Measurements from ENCODE around the gene KIAA0232.

Gene KIAA0232

DNA sequence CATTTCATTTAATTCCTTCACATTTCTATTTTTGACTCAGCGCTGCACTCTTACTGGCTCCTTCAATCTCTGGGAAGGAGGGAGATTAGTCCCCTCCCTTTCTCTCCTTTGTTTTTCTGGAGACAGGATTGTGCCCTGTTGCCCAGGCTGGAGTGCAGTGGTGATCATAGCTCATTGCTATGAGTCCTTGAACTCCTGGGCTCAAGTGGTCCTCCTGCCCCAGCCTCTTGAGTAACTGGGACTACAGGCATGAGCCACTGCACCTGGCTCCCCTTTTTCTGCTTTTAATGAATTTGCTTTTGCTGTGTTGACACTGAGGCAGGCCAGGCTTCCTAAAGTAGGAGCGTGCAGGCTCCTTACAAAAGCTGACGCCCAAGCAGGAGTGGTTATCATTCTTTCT is 137.6 kb downstream of the KIAA0232 start:
- DNase-seq: no peak

DNA sequence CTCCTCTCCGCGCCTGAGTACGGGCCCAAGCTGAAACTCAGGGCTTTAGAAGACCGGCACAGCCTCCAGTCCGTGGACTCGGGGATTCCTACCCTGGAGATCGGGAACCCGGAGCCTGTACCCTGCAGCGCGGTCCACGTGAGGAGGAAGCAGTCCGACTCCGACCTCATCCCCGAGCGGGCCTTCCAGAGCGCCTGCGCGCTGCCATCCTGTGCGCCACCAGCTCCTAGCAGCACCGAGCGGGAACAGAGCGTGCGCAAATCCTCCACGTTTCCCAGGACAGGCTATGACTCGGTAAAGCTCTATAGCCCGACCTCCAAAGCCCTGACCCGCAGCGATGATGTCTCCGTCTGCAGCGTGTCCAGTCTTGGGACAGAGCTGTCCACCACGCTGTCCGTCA is 141.0 kb downstream of the KIAA0232 start:
- no peak for DNase-seq

- DNase-seq: no peak
These were observed 141.8 kb downstream of the KIAA0232 start for GRCh38 chr4:6924361-6924779.

GRCh38 chr4:6925357-6925836 is 142.9 kb downstream of the KIAA0232 start:
- no peak for DNase-seq

- no peak for DNase-seq
These were observed 143.6 kb downstream of the KIAA0232 start for GRCh38 chr4:6926081-6926480.

DNA sequence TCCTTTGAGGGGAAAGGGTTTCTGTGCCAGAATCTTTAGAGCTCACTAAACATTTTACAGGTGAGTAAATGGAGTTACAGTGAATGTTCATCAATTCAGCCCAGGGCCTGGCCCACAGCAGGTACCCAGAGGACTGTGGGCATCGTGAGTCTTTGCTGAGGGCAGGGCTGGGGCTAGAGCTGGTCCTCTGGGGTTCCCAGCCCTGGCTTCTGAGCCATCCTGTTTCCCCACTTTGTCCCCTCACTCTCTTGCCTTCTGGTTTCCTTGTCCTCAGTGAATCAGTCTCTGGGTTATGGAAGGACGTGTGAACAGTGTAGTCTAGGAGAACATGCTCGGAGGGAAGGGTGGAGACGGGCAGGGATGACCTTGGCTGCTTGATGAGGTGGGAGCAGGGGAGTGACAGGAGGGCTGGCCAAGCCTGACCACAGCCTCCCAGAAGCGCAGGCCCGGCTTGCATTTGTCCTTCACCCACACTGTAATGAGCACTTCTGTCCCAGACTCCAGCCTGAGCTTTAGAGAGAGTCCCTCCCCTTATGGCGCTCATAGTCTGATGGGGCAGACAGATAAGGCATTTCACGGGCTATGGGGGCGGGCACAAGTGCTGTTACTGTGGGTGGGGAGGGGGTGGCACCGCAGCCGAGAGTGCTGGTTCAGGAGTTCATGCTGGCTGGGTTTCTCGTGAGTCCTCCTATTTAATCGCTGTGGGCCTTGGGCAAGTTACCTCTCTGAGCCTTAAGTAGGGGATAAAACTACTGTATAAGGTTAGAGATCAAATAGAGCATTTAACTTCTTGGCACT is 144.4 kb downstream of the KIAA0232 start:
- DNase-seq: no peak

DNA sequence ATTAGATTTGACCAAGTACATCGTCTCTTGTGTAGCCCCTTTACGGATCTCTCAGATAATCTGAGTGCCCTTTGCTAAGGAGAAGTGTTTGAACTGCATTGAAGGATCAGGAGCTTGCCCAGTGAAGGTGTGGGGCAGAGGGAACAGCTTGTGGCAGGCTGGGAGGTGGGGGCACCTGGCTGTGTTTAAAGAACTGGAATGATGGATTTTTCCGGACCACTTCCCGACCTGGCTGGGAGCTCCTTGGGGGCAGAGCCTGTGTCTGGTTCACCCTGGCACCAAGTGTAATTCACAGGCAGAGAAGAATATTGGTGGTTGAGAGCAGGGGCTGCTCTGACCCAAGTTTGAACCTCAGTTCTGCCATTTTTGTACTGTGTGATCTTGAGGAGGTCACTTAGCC is 145.6 kb downstream of the KIAA0232 start:
- no peak for DNase-seq

- no peak for DNase-seq
These were observed 146.8 kb downstream of the KIAA0232 start for GRCh38 chr4:6929339-6929811.

GRCh38 chr4:6929812-6930464 is 147.4 kb downstream of the KIAA0232 start:
- DNase-seq: no peak

- DNase-seq: no peak
These were observed 149.9 kb downstream of the KIAA0232 start for GRCh38 chr4:6932475-6932874.

GRCh38 chr4:6932918-6933317 is 150.4 kb downstream of the KIAA0232 start:
- no peak for DNase-seq
